Activated CD8-positive, alpha-beta T cell treated with anti-CD3 and anti-CD28 coated beads for 36 hours (primary cell): ENCODE measurements around the gene GABBR2. TPM values are rescaled to one million over a fixed set of nuclear protein-coding genes. Genes with fewer than 3 reads are reported as not detected.

Experiments
- ATAC-seq: fragments of 200-7000 bp; cut with Tn5 transposase; one replicate; pipeline ENCODE4 v1.10.0; 2021; ENCODE audit warnings: mild to moderate bottlenecking, moderate library complexity
- CTCF ChIA-PET: fragments of 350-600 bp; sonication (Branson Sonifier 250); formaldehyde crosslinking; loops from one replicate; lab custom pipeline; 2021; ENCODE audit warnings: antibody characterized with exemption; lab: Charles Lee
- POLR2A ChIA-PET: fragments of 350-600 bp; sonication (Branson Sonifier 250); formaldehyde crosslinking; loops from one replicate; lab custom pipeline; 2021; ENCODE audit warnings: antibody characterized with exemption; lab: Charles Lee
- DNase-seq: peaks from one replicate; pipeline ENCODE4 v3.0.0-alpha.2; 2020
- H3K27ac Mint-ChIP-seq: one replicate; pipeline ENCODE4 v1.8.0; 2021; ENCODE audit warnings: mild to moderate bottlenecking, mixed read lengths
- H3K27me3 Mint-ChIP-seq: one replicate; pipeline ENCODE4 v1.8.0; 2021; ENCODE audit warnings: mixed read lengths
- H3K36me3 Mint-ChIP-seq: one replicate; pipeline ENCODE4 v1.8.0; 2021; ENCODE audit warnings: low read depth, mixed read lengths
- H3K4me1 Mint-ChIP-seq: one replicate; pipeline ENCODE4 v1.8.0; 2021; ENCODE audit warnings: low read depth, mixed read lengths
- H3K4me3 Mint-ChIP-seq: one replicate; pipeline ENCODE4 v1.8.0; 2021; ENCODE audit warnings: mild to moderate bottlenecking, moderate library complexity, mixed read lengths
- H3K9me3 Mint-ChIP-seq: one replicate; pipeline ENCODE4 v1.8.0; 2021; ENCODE audit warnings: mixed read lengths
- CTCF ChIP-seq: fragments of 200-600 bp; IDR thresholded peaks from one replicate; pipeline ENCODE4 v1.8.0; 2022; ENCODE audit warnings: antibody characterized with exemption, mild to moderate bottlenecking
- intact Hi-C: fragments of 100-400 bp; cut with micrococcal nuclease; formaldehyde crosslinking; loops from one replicate; pipeline ENCODE4 v1.10.0; 2022
- total RNA-seq, 2 experiments: library from RNA; stranded (reverse); gene quantifications; one replicate each; pipeline ENCODE4 v1.2.3, GENCODE V29; 2021

Gene GABBR2
- total RNA-seq, 2 experiments from 2014 or later, result not detected

- Mint-ChIP-seq H3K4me1 (no peaks in the 10 kb centered on the region), H3K27ac (no peak overlapping the region), H3K4me3 (no peak overlapping the region), H3K9me3 (no peaks in the 10 kb centered on the region), H3K27me3 (peaks cover 6% of the 10 kb centered on the region), H3K36me3 (no peaks in the 10 kb centered on the region)
- no peak for TF ChIP-seq CTCF
- ChIA-PET CTCF (no interaction called here), POLR2A (no interaction called here)
- ATAC-seq (no peak), DNase-seq (no peak)
- intact Hi-C loops, result no loop called here
These were observed 112.2 kb downstream of the GABBR2 start for GRCh38 chr9:98596486-98596885.

- ATAC-seq (no peak), DNase-seq (no peak)
- H3K4me1 Mint-ChIP-seq, result no peaks in the 10 kb centered on the region
- CTCF ChIA-PET, result no interaction called here
- H3K27ac Mint-ChIP-seq, result no peak overlapping the region
- H3K36me3 Mint-ChIP-seq, result no peaks in the 10 kb centered on the region
- H3K4me3 Mint-ChIP-seq, result no peak overlapping the region
- TF ChIP-seq CTCF, result no peak
- POLR2A ChIA-PET, result no interaction called here
- H3K27me3 Mint-ChIP-seq, result peaks cover 11% of the 10 kb centered on the region
- intact Hi-C loops, result no loop called here
- no peaks in the 10 kb centered on the region for H3K9me3 Mint-ChIP-seq
These were observed 114.1 kb downstream of the GABBR2 start for GRCh38 chr9:98594546-98595160.

GRCh38 chr9:98593354-98594253 lies 115.1 kb downstream of the GABBR2 start:
- H3K36me3 Mint-ChIP-seq, result no peaks in the 10 kb centered on the region
- DNase-seq (no peak), ATAC-seq (no peak)
- POLR2A ChIA-PET, result no interaction called here
- CTCF ChIA-PET, result no interaction called here
- peaks cover 16% of the 10 kb centered on the region for H3K27me3 Mint-ChIP-seq
- H3K9me3 Mint-ChIP-seq, result no peaks in the 10 kb centered on the region
- no peak overlapping the region for H3K27ac Mint-ChIP-seq
- TF ChIP-seq CTCF, result no peak
- no peaks in the 10 kb centered on the region for H3K4me1 Mint-ChIP-seq
- no peak overlapping the region for H3K4me3 Mint-ChIP-seq
- intact Hi-C loops, result no loop called here

GRCh38 chr9:98591696-98592095 lies 117.0 kb downstream of the GABBR2 start:
- Mint-ChIP-seq H3K4me3 (no peak overlapping the region), H3K27ac (no peak overlapping the region), H3K27me3 (peaks cover 20% of the 10 kb centered on the region), H3K36me3 (no peaks in the 10 kb centered on the region), H3K4me1 (no peaks in the 10 kb centered on the region), H3K9me3 (no peaks in the 10 kb centered on the region)
- ATAC-seq (no peak), DNase-seq (no peak)
- POLR2A ChIA-PET, result no interaction called here
- intact Hi-C loops, result no loop called here
- CTCF ChIA-PET, result no interaction called here
- no peak for TF ChIP-seq CTCF

- Mint-ChIP-seq H3K27ac (no peak overlapping the region), H3K4me1 (no peaks in the 10 kb centered on the region), H3K27me3 (peaks cover 23% of the 10 kb centered on the region), H3K9me3 (no peaks in the 10 kb centered on the region), H3K36me3 (no peaks in the 10 kb centered on the region), H3K4me3 (no peak overlapping the region)
- intact Hi-C loops, result no loop called here
- ChIA-PET POLR2A (no interaction called here), CTCF (no interaction called here)
- no peak for DNase-seq
- no peak for ATAC-seq
- no peak for TF ChIP-seq CTCF
These were observed 118.6 kb downstream of the GABBR2 start for GRCh38 chr9:98590101-98590500.
